K562 (cell line): ENCODE measurements around the gene ITGA6. TPM values are rescaled to one million over a fixed set of nuclear protein-coding genes. Genes with fewer than 3 reads are reported as not detected.

Source experiments
- ATAC-seq: fragments of 200-7000 bp; cut with Tn5 transposase; 3 replicates; pipeline ENCODE4 v1.9.1; 2020; ENCODE audit warnings: moderate library complexity
- BruUV-seq: library from RNA; stranded (reverse); fragments of 400-500 nt; replicated peaks from 2 replicates; lab custom pipeline; 2021; lab: Mats Ljungman, UMichigan
- CTCF ChIA-PET: fragments of 300-600 bp; formaldehyde crosslinking; extraction: SDS; loops from one replicate; lab custom pipeline; 2021; ENCODE audit warnings: low intra/inter-chr PET ratio; lab: Yijun Ruan, JAX
- POLR2A ChIA-PET: fragments of 300-600, 350-650 bp; sonication (Branson Sonifier 250); formaldehyde crosslinking; extraction: SDS; loops from one replicate; lab custom pipeline; 2021; ENCODE audit warnings: antibody characterized with exemption, inconsistent platforms; lab: Yijun Ruan, JAX
- DNase-seq, 4 experiments: peaks; one replicate each; pipeline versions ENCODE4 v3.0.0 to v3.0.0-alpha.2; 2011 to 2018; ENCODE audit warnings: low spot score in 3 of 4, mixed read lengths in 3 of 4; ENCODE audit errors: extremely low read depth in 1 of 4
- FAIRE-seq: peaks from 2 replicates; lab custom pipeline; 2011; peaks lifted over from hg19 to GRCh38; lab: Jason Lieb, UNC
- H2AFZ ChIP-seq: 2 replicates; pipeline ENCODE4 v1.6.0; 2011; ENCODE audit warnings: low read depth, low read length, control low read depth, inconsistent platforms
- H3K27ac ChIP-seq: fragments of 200-600 bp; 3 replicates; pipeline ENCODE4 v1.8.0; 2011; ENCODE audit warnings: low read depth, mild to moderate bottlenecking, control low read depth, inconsistent platforms, low read length, moderate library complexity, mixed read lengths; ENCODE audit errors: extremely low read depth
- H3K27me3 ChIP-seq, 2 experiments: fragments of 300-600 bp in 1 of 2; 2 replicates in 1 of 2; 3 replicates in 1 of 2; pipeline versions ENCODE4 v1.6.0 to v1.8.0; 2011; ENCODE audit warnings: inconsistent platforms in 2 of 2, low read length in 2 of 2, mild to moderate bottlenecking in 1 of 2, mixed read lengths in 1 of 2, moderate library complexity in 1 of 2; ENCODE audit not compliant: control insufficient read depth in 2 of 2, insufficient read depth in 2 of 2
- H3K36me3 ChIP-seq: fragments of 300-600 bp; 3 replicates; pipeline ENCODE4 v1.8.0; 2011; ENCODE audit warnings: mild to moderate bottlenecking, low read length, inconsistent platforms; ENCODE audit not compliant: control insufficient read depth, insufficient read depth
- H3K4me1 ChIP-seq, 2 experiments: fragments of 200-600 bp in 1 of 2; replicated peaks in 1 of 2; 2 replicates in 1 of 2; 3 replicates in 1 of 2; pipeline versions ENCODE4 v1.5.1 to v1.8.0; 2011; ENCODE audit warnings: inconsistent platforms in 2 of 2, low read length in 2 of 2, mild to moderate bottlenecking in 1 of 2, mixed read lengths in 1 of 2, moderate library complexity in 1 of 2; ENCODE audit not compliant: control insufficient read depth in 2 of 2, insufficient read depth in 2 of 2
- H3K4me2 ChIP-seq: 2 replicates; pipeline ENCODE4 v1.6.1; 2011; ENCODE audit warnings: low read length, control low read depth, inconsistent platforms, mixed read lengths; ENCODE audit not compliant: insufficient read depth
- H3K4me3 ChIP-seq: fragments of 200-600 bp; sonication (generic), shearing (Covaris generic); 2 replicates; pipeline ENCODE4 v1.5.1; 2016; ENCODE audit warnings: control low read depth, inconsistent platforms
- H3K79me2 ChIP-seq: fragments of 200-600 bp; 3 replicates; pipeline ENCODE4 v1.8.0; 2011; ENCODE audit warnings: low read length, inconsistent platforms; ENCODE audit not compliant: control insufficient read depth, insufficient read depth
- H3K9ac ChIP-seq, 2 experiments: 2 replicates each; pipeline versions ENCODE4 v1.6.0 to v1.6.1; 2011; ENCODE audit warnings: low read depth in 2 of 2, low read length in 2 of 2, control low read depth in 1 of 2, inconsistent platforms in 1 of 2, mild to moderate bottlenecking in 1 of 2, mixed read lengths in 1 of 2; ENCODE audit not compliant: insufficient read depth in 1 of 2
- H3K9me1 ChIP-seq: one replicate; pipeline ENCODE4 v1.6.0; 2011; ENCODE audit warnings: inconsistent platforms, mild to moderate bottlenecking, low read length, moderate library complexity; ENCODE audit not compliant: control insufficient read depth, insufficient read depth
- H3K9me3 ChIP-seq: replicated peaks from 2 replicates; pipeline ENCODE4 v1.5.1; 2011; ENCODE audit warnings: low read depth, low read length, inconsistent platforms; ENCODE audit not compliant: control insufficient read depth, insufficient read depth
- H4K20me1 ChIP-seq: replicated peaks from 2 replicates; pipeline ENCODE4 v1.6.1; 2011; ENCODE audit warnings: low read length, inconsistent platforms, mixed read lengths; ENCODE audit not compliant: control insufficient read depth, insufficient read depth
- BRD9 ChIP-seq: fragments of 450-650 bp; IDR thresholded peaks from 2 replicates; pipeline ENCODE4 v1.6.1; 2018; ENCODE audit warnings: low read depth; ENCODE audit not compliant: partially characterized antibody
- CBX5 ChIP-seq: IDR thresholded peaks from 2 replicates; pipeline ENCODE4 v1.6.1; 2014; ENCODE audit warnings: low read depth, borderline replicate concordance
- ETV6 ChIP-seq, 3 experiments: fragments of 150-350 bp in 1 of 3; sonication (generic) in 1 of 3; formaldehyde crosslinking in 1 of 3; IDR thresholded peaks; 2 replicates each; pipeline versions ENCODE4 v1.6.1 to v1.8.0; 2014 to 2022; ENCODE audit warnings: borderline replicate concordance in 2 of 3, low read depth in 2 of 3, antibody characterized with exemption in 1 of 3, low read length in 1 of 3, mild to moderate bottlenecking in 1 of 3, missing genetic modification reagents in 1 of 3
- SNAPC5 ChIP-seq: fragments of 250-450 bp; sonication (Bioruptor Pico); IDR thresholded peaks from 2 replicates; pipeline ENCODE4 v1.8.0; 2021; ENCODE audit warnings: moderate library complexity, mild to moderate bottlenecking, inconsistent platforms
- ZNF77 ChIP-seq: fragments of 250-450 bp; sonication (Bioruptor Pico); IDR thresholded peaks from 2 replicates; pipeline ENCODE4 v1.5.0; 2020
- WGBS: fragments of 100-300 bp; shearing (Covaris generic); methylation state at CpG from one replicate; pipeline ENCODE4 v1.1.6; 2016; ENCODE audit warnings: low coverage, mixed read lengths; ENCODE audit not compliant: insufficient coverage; ENCODE audit errors: missing lambda C conversion rate; 5-methylcytosine and 5-hydroxymethylcytosine counted together
- in situ Hi-C: fragments of 300-500 bp; cut with MboI; formaldehyde crosslinking; loops from 4 replicates; pipeline ENCODE4 v1.15.0; 2018; ENCODE audit warnings: inconsistent platforms, mixed read lengths
- intact Hi-C: fragments of 100-400 bp; cut with micrococcal nuclease; formaldehyde crosslinking; loops from 2 replicates; pipeline ENCODE4 v1.14.2; 2022
- polyA plus RNA-seq, 8 experiments: library from polyadenylated mRNA; depleted of rRNA in 4 of 8; stranded (reverse) in 5 of 8; unstranded in 3 of 8; fragments of >200 nt; fragmentation: Nextera tagmentation in 2 of 8; fragmentation: Illumina TruSeq in 1 of 8; extraction: Ambion mirVana in 2 of 8; extraction: Trizol in 1 of 8; gene quantifications; 2 replicates each; pipeline versions ENCODE4 v1.2.1 to v1.2.3, GENCODE V29; 2011 to 2014; ENCODE audit warnings: inconsistent platforms in 1 of 8, missing spikeins in 1 of 8
- total RNA-seq, 7 experiments: library from RNA; depleted of rRNA in 6 of 7; stranded (reverse); fragments of >200 nt in 6 of 7; fragmentation: Illumina TruSeq in 2 of 7; extraction: Trizol in 2 of 7; gene quantifications; 2 replicates each; pipeline versions ENCODE4 v1.2.1 to v1.2.3, GENCODE V29; 2011 to 2021; ENCODE audit warnings: low replicate concordance in 1 of 7
- TF ChIP-seq, protein P1 (sequence below): fragments of 450-650 bp; IDR thresholded peaks from 2 replicates; pipeline ENCODE4 v1.6.1; 2017; ENCODE audit warnings: antibody characterized with exemption, mild to moderate bottlenecking
- TF ChIP-seq, protein P2 (sequence below): IDR thresholded peaks from 2 replicates; pipeline ENCODE4 v1.6.1; 2012; ENCODE audit warnings: low read depth, low read length, improper control_type of control experiment, borderline replicate concordance

The ITGA6 gene
- total and polyA plus RNA-seq, 9 of the 15 experiments (the other 6 are each of a cell fraction or from before 2014, with no cell fraction given): 0.01 to 0.29 (median 0.05) TPM; not detected in 5

DNA sequence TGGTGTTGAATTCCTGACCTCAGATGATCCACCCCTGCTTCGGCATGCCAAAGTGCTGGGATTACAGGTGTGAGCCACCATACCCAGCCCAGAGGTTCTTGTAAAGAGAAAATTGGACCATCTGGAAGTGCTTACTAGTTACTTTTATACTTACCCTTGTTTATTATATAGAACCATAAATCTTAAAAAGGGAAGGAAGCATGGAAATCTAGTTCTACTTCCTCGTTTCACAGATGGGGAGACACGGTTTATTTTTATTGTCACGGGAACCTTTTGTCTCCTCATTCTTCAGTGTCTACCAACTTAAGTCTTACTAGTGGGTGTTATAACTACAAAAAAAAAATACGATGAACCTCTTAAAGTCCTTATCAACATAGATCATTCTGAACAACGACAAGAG, 82.7 kb downstream of the ITGA6 start:
- H3K36me3 ChIP-seq: no peaks in the 10 kb centered on the region
- BruUV-seq: no TSS peak
- ChIA-PET POLR2A (interaction anchor here (0.7 kb wide), 1 partner anchor 15 kb away, joined by 3 read pairs; no protein-coding TSS in a partner anchor), CTCF (no interaction called here)
- TF ChIP-seq SNAPC5 (CRISPR knock-in tag) (no peak), ETV6 (IDR thresholded peaks at IDR 0.05; ENCODE audit: borderline replicate concordance in 1 of 2, low read depth in 2 of 2, low read length in 1 of 2) (no peak), ETV6 (CRISPR knock-in tag; IDR thresholded peaks at IDR 0.05; ENCODE audit: borderline replicate concordance) (no peak), BRD9 (no peak), ZNF77 (CRISPR knock-in tag) (no peak), CBX5 (no peak)
- TF ChIP-seq, protein P1, sequence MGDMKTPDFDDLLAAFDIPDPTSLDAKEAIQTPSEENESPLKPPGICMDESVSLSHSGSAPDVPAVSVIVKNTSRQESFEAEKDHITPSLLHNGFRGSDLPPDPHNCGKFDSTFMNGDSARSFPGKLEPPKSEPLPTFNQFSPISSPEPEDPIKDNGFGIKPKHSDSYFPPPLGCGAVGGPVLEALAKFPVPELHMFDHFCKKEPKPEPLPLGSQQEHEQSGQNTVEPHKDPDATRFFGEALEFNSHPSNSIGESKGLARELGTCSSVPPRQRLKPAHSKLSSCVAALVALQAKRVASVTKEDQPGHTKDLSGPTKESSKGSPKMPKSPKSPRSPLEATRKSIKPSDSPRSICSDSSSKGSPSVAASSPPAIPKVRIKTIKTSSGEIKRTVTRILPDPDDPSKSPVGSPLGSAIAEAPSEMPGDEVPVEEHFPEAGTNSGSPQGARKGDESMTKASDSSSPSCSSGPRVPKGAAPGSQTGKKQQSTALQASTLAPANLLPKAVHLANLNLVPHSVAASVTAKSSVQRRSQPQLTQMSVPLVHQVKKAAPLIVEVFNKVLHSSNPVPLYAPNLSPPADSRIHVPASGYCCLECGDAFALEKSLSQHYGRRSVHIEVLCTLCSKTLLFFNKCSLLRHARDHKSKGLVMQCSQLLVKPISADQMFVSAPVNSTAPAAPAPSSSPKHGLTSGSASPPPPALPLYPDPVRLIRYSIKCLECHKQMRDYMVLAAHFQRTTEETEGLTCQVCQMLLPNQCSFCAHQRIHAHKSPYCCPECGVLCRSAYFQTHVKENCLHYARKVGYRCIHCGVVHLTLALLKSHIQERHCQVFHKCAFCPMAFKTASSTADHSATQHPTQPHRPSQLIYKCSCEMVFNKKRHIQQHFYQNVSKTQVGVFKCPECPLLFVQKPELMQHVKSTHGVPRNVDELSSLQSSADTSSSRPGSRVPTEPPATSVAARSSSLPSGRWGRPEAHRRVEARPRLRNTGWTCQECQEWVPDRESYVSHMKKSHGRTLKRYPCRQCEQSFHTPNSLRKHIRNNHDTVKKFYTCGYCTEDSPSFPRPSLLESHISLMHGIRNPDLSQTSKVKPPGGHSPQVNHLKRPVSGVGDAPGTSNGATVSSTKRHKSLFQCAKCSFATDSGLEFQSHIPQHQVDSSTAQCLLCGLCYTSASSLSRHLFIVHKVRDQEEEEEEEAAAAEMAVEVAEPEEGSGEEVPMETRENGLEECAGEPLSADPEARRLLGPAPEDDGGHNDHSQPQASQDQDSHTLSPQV: no peak
- TF ChIP-seq, protein P2, sequence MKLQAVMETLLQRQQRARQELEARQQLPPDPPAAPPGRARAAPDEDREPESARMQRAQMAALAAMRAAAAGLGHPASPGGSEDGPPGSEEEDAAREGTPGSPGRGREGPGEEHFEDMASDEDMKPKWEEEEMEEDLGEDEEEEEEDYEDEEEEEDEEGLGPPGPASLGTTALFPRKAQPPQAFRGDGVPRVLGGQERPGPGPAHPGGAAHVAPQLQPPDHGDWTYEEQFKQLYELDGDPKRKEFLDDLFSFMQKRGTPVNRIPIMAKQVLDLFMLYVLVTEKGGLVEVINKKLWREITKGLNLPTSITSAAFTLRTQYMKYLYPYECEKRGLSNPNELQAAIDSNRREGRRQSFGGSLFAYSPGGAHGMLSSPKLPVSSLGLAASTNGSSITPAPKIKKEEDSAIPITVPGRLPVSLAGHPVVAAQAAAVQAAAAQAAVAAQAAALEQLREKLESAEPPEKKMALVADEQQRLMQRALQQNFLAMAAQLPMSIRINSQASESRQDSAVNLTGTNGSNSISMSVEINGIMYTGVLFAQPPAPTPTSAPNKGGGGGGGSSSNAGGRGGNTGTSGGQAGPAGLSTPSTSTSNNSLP: no peak
- TF ChIP-seq, all 486 proteins: peak for 0
- Histone ChIP-seq H2AFZ (no peak overlapping the region), H3K27ac (no peak overlapping the region), H3K4me1 (peaks cover 5 to 10% of the 10 kb centered on the region in 2 experiments), H3K9me3 (peaks cover 22% of the 10 kb centered on the region), H4K20me1 (no peaks in the 10 kb centered on the region), H3K27me3 (peaks cover 0 to 7% of the 10 kb centered on the region in 2 experiments; a peak in 1 of 5 replicates), H3K9me1 (no peaks in the 10 kb centered on the region), H3K79me2 (no peaks in the 10 kb centered on the region), H3K9ac (no peak overlapping the region), H3K4me2 (no peak overlapping the region), H3K4me3 (no peak overlapping the region)
- no peak for ATAC-seq
- intact Hi-C loops: no loop called here
- under 1% methylated on average over 6 of the region's 6 CpGs for WGBS
- FAIRE-seq: no peak
- in situ Hi-C loops: no loop called here
- DNase-seq: no peak
